ENCODE measurements around the gene DGAT2. TPM values are rescaled to one million over a fixed set of nuclear protein-coding genes. Genes with fewer than 3 reads are reported as not detected.

DGAT2 gene
- total RNA-seq, 1 donor from 2014 or later: 26.2 TPM

Other genes starting within 250 kb of the DGAT2 start
- gene GDPD5, start 242.8 kb upstream of the DGAT2 start, total RNA-seq: 64.6 TPM
- gene SERPINH1, start 206.5 kb upstream of the DGAT2 start, total RNA-seq: 1,290 TPM
- gene MAP6, start 99.7 kb upstream of the DGAT2 start, total RNA-seq: 15.8 TPM
- not detected for gene MOGAT2, start 50.9 kb upstream of the DGAT2 start, total RNA-seq
- 45.2 TPM for gene UVRAG, start 46.4 kb downstream of the DGAT2 start, total RNA-seq